ENCODE data around the gene GPR15LG. TPM values are rescaled to one million over a fixed set of nuclear protein-coding genes. Genes with fewer than 3 reads are reported as not detected.

Gene GPR15LG
- total and polyA plus RNA-seq, 10 of the 15 experiments (the other 5 are each of a cell fraction or from before 2014, with no cell fraction given), result 1.1 to 12.2 (median 1.4) TPM

DNA sequence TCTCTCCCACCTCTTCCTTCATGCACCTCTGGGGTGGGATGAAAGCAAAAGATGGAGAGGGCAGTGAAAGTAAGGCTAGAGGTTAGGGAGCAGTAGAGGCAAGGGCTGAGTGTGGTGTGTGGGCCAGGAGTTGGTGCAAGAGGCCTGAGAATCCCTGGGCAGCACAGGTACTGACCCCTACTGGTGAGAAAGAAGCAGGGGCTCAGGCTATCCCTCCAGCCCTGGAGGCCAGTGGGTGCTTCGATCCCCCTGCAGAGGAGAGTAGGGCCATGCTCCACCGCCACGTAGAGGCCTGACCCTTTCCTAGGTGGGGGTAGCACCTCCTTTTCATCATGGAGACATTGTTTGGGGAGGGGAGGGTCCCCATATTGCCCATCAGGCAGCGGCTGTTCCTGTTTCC is 30.5 kb downstream of the GPR15LG start:
- no peak for DNase-seq (ENCODE audit: low read depth, low spot score)
- Histone ChIP-seq H3K79me2 (ENCODE audit: control insufficient read depth, insufficient read depth, low read length) (no peaks in the 10 kb centered on the region), H3K4me1 (ENCODE audit: control insufficient read depth, insufficient read depth, low read length) (no peaks in the 10 kb centered on the region), H3K27me3 (replicated peaks in 1 of 2; ENCODE audit: control insufficient read depth in 2 of 2, insufficient read depth in 2 of 2, low read length in 1 of 2) (peaks cover 0 to 7% of the 10 kb centered on the region in 2 experiments), H3K36me3 (ENCODE audit: control insufficient read depth in 2 of 2, insufficient read depth in 2 of 2, low read length in 1 of 2) (no peaks in the 10 kb centered on the region), H3K4me3 (no peak overlapping the region), H3K4me2 (ENCODE audit: control insufficient read depth, insufficient read depth) (no peak overlapping the region), H2AFZ (ENCODE audit: control insufficient read depth, low read depth, low read length) (no peak overlapping the region), H4K20me1 (ENCODE audit: control insufficient read depth, insufficient read depth) (no peaks in the 10 kb centered on the region), H3K9me3 (replicated peaks; ENCODE audit: control insufficient read depth, insufficient read depth, low read length) (no peaks in the 10 kb centered on the region), H3K27ac (ENCODE audit: control insufficient read depth, insufficient read depth) (no peak overlapping the region), H3K9ac (ENCODE audit: control insufficient read depth, insufficient read depth, low read length) (no peak overlapping the region)
- 48% methylated on average over 4 of the region's 4 CpGs for WGBS (ENCODE audit: insufficient coverage, insufficient replicate concordance, low lambda C conversion rate, missing lambda C conversion rate)
- peak; percentile 89 for ATAC-seq
- POLR2A ChIA-PET, result interaction anchor here (1.1 kb wide), 1 partner anchor 56 kb away, joined by 3 read pairs; no protein-coding TSS in a partner anchor
- BruUV-seq (replicated peaks), result no TSS peak
- in situ Hi-C loops (cut with MboI), result loop anchor here (10.0 kb wide), 1 partner anchor 59 kb away; no protein-coding TSS in a partner anchor
- RAD21 ChIA-PET (ENCODE audit: unreplicated experiment), result interaction anchor here (0.8 to 3.6 kb wide), 8 partner anchors 9 to 56 kb away, joined by 3 to 74 read pairs (median 7); no protein-coding TSS in a partner anchor
- no peak for FAIRE-seq
- TF ChIP-seq RAD21 (IDR thresholded peaks at IDR 0.05; ENCODE audit: insufficient read depth, low read depth, low read length), result peak; percentile 63
- peak; percentile 31; the same call in 1 of the 2 replicates for TF ChIP-seq SMC3 (IDR thresholded peaks at IDR 0.05; ENCODE audit: borderline replicate concordance, low read length)
- TF ChIP-seq, protein P1, sequence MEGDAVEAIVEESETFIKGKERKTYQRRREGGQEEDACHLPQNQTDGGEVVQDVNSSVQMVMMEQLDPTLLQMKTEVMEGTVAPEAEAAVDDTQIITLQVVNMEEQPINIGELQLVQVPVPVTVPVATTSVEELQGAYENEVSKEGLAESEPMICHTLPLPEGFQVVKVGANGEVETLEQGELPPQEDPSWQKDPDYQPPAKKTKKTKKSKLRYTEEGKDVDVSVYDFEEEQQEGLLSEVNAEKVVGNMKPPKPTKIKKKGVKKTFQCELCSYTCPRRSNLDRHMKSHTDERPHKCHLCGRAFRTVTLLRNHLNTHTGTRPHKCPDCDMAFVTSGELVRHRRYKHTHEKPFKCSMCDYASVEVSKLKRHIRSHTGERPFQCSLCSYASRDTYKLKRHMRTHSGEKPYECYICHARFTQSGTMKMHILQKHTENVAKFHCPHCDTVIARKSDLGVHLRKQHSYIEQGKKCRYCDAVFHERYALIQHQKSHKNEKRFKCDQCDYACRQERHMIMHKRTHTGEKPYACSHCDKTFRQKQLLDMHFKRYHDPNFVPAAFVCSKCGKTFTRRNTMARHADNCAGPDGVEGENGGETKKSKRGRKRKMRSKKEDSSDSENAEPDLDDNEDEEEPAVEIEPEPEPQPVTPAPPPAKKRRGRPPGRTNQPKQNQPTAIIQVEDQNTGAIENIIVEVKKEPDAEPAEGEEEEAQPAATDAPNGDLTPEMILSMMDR (IDR thresholded peaks at IDR 0.05 in 2 of 3, conservative IDR thresholded peaks at IDR 0.05 in 1 of 3; ENCODE audit: control insufficient read depth in 2 of 3, extremely low read depth in 1 of 3, insufficient read depth in 1 of 3, low read depth in 3 of 3, low read length in 3 of 3), result peak; percentile 58 to 81 (median 67)
- TF ChIP-seq MEF2B (IDR thresholded peaks at IDR 0.05; ENCODE audit: partially characterized antibody, poor library complexity, severe bottlenecking), result no peak
- CTCF ChIA-PET, result interaction anchor here (1.0 to 28.3 kb wide), 11 partner anchors 11 to 159 kb away, joined by 3 to 788 read pairs (median 6); partner anchors contain the start of gene GHITM
- intact Hi-C loops (cut with micrococcal nuclease; ENCODE audit: unreplicated experiment), result loop anchor here (2.0 kb wide), 1 partner anchor 43 kb away; no protein-coding TSS in a partner anchor
- SMC1A ChIA-PET (ENCODE audit: uncharacterized antibody, unreplicated experiment), result interaction anchor here (1.2 to 15.0 kb wide), 8 partner anchors 13 to 63 kb away, joined by 3 to 155 read pairs (median 7); partner anchors contain the start of gene GPR15LG

All from GM12878 (cell line).